ENCODE results near the gene CUL3. TPM values are rescaled to one million over a fixed set of nuclear protein-coding genes. Genes with fewer than 3 reads are reported as not detected.
"Not testable (repeated sequence)": the region's sequence is repeated elsewhere in the genome, so short reads cannot be mapped to it uniquely, and the experiment has no call there.

The CUL3 gene
- total and polyA plus RNA-seq, 5 donors: 61.2 to 72.4 (median 65.3) TPM

DNA sequence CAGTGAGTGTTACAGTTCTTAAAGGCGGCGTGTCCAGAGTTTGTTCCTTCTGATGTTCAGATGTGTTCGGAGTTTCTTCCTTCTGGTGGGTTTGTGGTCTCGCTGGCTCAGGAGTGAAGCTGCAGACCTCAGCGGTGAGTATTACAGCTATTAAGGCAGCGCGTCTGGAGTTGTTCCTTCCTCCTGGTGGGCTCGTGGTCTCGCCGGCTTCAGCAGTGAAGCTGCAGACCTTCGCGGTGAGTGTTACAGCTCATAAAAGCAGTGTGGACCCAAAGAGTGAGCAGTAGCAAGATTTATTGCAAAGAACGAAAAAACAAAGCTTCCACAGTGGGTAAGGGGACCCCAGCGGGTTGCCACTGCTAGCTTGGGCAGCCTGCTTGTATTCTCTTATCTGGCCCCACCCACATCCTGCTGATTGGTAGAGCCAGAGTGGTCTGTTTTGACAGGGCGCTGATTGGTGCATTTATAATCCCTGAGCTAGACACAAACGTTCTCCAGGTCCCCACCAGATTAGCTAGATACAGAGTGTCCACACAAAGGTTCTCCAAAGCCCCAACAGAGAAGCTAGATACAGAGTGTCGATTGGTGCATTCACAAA lies 17.7 kb upstream of the CUL3 start:
- H3K27me3 ChIP-seq (ENCODE audit: control insufficient read depth, insufficient read depth); ATAC-seq; DNase-seq; H3K4me1 ChIP-seq (ENCODE audit: control insufficient read depth, insufficient read depth, low read length); intact Hi-C loops (cut with DNase I); H3K9me3 ChIP-seq (ENCODE audit: control insufficient read depth, low read length); H3K4me3 ChIP-seq (ENCODE audit: low read length); H3K27ac ChIP-seq (ENCODE audit: low read length): not testable (repeated sequence)
- 81% methylated on average over 17 of the region's 17 CpGs for WGBS

DNA sequence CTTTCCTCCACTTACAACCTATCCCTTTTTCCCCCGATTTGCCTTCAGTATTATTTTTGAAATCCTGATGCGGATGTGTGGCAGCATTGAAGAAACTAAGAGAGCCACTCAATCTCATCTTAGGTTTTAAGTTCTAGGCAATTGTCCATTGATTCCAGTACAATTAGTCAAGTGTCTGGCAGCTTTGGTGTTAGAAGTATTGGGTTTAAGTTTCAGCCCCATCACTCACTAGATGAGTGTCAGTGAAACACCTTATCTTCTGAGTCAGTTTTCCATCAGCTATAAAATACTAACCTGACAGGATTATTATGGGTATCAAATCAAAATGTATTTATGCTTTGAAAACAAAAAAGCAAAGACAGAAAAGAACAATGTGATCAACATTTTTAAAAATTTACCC lies 16.8 kb upstream of the CUL3 start:
- H3K9me3 ChIP-seq (ENCODE audit: control insufficient read depth, low read length): no peaks in the 10 kb centered on the region
- WGBS: 84% methylated on average over 2 of the region's 2 CpGs
- intact Hi-C loops (cut with DNase I): no loop called here
- no peaks in the 10 kb centered on the region for H3K27me3 ChIP-seq (ENCODE audit: control insufficient read depth, insufficient read depth)
- DNase-seq: no peak
- no peak for ATAC-seq
- no peak overlapping the region for H3K4me3 ChIP-seq (ENCODE audit: low read length)
- no peak overlapping the region for H3K27ac ChIP-seq (ENCODE audit: low read length)
- H3K4me1 ChIP-seq (ENCODE audit: control insufficient read depth, insufficient read depth, low read length): no peaks in the 10 kb centered on the region

DNA sequence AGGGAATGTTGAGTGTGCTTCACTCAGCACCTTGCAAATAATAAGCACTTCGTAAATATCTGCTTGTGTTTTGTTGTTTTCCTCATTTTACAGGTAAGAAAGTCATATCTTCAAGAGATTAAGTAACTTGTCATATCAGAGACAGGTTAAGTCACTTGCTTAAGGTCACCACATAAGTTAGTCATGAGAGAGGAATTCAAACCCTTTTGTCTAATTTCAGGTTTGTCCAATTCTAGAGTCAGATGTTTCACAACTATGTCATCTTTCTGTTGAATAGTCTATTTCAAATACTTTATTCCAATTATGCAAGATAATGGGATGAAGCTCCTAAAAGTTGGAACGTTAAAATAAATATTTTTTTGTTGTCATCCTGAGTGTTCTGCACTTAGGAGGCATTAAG lies 13.5 kb upstream of the CUL3 start:
- WGBS: 83% methylated on average over 2 of the region's 2 CpGs
- DNase-seq (no peak), ATAC-seq (no peak)
- Histone ChIP-seq H3K4me1 (ENCODE audit: control insufficient read depth, insufficient read depth, low read length) (no peaks in the 10 kb centered on the region), H3K27ac (ENCODE audit: low read length) (no peak overlapping the region), H3K9me3 (ENCODE audit: control insufficient read depth, low read length) (no peaks in the 10 kb centered on the region), H3K27me3 (ENCODE audit: control insufficient read depth, insufficient read depth) (no peaks in the 10 kb centered on the region), H3K4me3 (ENCODE audit: low read length) (no peak overlapping the region)
- intact Hi-C loops (cut with DNase I): no loop called here

DNA sequence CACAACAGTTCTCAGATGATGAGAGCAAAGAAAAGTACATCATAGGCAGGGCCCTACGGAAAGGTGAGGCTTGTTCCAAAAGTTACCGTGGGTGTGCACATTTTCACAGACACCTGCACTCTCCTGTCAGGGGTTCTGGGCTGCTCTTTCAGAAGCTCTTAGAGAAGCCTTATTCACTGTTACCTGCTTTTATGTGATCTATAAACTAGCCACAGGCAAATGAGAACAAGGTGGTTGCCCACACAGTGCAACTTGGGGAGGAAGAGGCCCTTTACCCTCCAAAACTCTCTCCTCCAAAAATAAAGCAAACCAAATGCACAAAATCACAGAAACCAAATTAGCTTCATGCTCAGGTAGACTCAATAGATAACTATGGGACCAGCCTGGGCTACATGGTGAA lies 11.1 kb upstream of the CUL3 start:
- Histone ChIP-seq H3K4me3 (ENCODE audit: low read length) (no peak overlapping the region), H3K4me1 (ENCODE audit: control insufficient read depth, insufficient read depth, low read length) (no peaks in the 10 kb centered on the region), H3K27me3 (ENCODE audit: control insufficient read depth, insufficient read depth) (no peaks in the 10 kb centered on the region), H3K9me3 (ENCODE audit: control insufficient read depth, low read length) (no peaks in the 10 kb centered on the region), H3K27ac (ENCODE audit: low read length) (no peak overlapping the region)
- DNase-seq (no peak), ATAC-seq (no peak)
- 92% methylated on average over 2 of the region's 2 CpGs for WGBS
- intact Hi-C loops (cut with DNase I): no loop called here

DNA sequence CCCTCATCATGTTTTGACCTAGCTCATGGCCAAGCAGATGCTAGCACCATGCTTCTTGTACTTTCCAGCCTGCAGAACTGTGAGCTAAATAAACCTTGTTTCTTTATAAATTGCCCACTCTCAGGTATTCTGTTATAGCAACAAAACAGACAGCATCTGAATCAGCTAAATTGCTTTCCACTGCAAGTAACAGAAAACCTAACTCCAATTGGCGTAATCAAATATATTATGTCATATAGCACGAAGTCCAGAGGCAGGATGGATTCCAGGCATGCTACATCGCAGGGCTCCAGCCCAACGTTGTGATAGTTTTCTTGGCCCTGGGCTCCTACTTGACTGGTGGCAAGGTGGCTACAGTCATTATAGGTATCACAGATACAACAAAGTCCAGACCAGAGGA lies 10.4 kb upstream of the CUL3 start:
- DNase-seq (no peak), ATAC-seq (no peak)
- H3K4me3 ChIP-seq (ENCODE audit: low read length): no peak overlapping the region
- H3K27ac ChIP-seq (ENCODE audit: low read length): no peak overlapping the region
- intact Hi-C loops (cut with DNase I): no loop called here
- no peaks in the 10 kb centered on the region for H3K9me3 ChIP-seq (ENCODE audit: control insufficient read depth, low read length)
- WGBS: 70% methylated on average over 4 of the region's 4 CpGs
- H3K27me3 ChIP-seq (ENCODE audit: control insufficient read depth, insufficient read depth): no peaks in the 10 kb centered on the region
- no peaks in the 10 kb centered on the region for H3K4me1 ChIP-seq (ENCODE audit: control insufficient read depth, insufficient read depth, low read length)

DNA sequence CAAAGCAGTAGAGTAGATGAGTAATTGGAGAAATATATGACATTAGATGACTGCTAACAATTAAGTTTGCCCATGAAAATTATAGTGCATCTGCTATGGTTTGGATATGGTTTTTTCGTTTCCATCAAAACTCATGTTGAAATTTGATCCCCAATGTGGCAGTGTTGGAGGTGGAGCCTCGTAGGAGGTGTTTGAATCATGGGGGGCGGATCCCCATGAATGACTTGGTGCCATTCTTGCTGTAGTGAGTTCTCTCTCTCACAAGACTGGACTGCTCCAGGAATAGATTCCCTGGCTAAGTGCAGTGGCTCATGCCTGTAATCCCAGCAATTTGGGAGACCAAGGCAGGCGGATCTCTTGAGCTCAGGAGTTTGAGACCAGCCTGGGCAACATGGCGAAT lies 9.7 kb upstream of the CUL3 start:
- 81% methylated on average over 5 of the region's 5 CpGs for WGBS
- H3K4me3 ChIP-seq (ENCODE audit: low read length): no peak overlapping the region
- H3K9me3 ChIP-seq (ENCODE audit: control insufficient read depth, low read length): no peaks in the 10 kb centered on the region
- no peaks in the 10 kb centered on the region for H3K27me3 ChIP-seq (ENCODE audit: control insufficient read depth, insufficient read depth)
- H3K4me1 ChIP-seq (ENCODE audit: control insufficient read depth, insufficient read depth, low read length): no peaks in the 10 kb centered on the region
- no peak overlapping the region for H3K27ac ChIP-seq (ENCODE audit: low read length)
- DNase-seq: no peak
- intact Hi-C loops (cut with DNase I): no loop called here
- no peak for ATAC-seq

DNA sequence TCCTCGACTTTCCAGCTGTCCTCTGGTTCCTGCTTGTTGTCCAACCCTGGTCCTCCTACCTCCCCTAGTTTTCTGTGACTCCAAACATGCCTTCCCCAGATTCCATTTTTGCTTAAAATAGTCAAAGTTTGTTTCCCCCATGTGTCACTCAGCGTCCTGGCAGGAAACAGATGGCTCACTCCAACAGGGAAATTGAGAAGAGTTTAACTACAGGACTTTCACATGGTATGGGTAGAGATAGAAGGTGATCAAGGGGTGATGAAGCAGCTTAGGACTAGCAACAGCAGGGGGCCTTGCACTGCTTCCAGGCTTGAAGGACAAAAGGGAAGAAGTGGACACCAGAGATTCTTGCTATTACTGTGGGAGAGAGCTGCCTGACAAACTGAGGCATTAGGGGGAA lies 6.1 kb upstream of the CUL3 start:
- 49% methylated on average over 2 of the region's 2 CpGs for WGBS
- no peak for ATAC-seq

DNA sequence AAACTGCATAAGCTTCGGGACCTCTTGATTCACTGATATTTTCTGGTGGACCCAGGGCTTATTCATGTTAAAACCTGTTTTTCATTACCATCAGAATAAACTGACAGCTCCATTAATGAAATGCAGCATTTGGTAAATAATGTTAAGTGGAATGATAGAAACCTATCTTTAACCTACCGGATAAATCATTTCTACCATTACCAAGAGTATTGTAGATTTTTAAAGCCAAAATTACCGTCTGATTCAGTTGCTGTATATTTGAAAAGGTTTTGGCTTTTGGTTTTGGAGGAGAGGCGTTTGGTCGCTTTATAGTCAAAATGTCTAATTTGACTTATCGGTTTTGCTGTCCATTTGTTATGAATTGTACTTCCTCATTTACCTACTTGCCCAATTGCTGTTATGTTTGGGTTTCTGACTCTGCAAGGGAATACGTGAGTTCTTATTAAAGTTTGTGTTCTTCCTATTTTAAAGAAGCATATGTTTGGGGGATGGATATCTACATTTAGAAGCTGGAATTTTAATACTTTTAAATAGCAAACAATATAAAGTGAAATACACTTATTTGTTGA lies 1.0 kb upstream of the CUL3 start:
- ATAC-seq (no peak), DNase-seq (no peak)
- Histone ChIP-seq H3K9me3 (ENCODE audit: control insufficient read depth, low read length) (no peaks in the 10 kb centered on the region), H3K4me3 (ENCODE audit: low read length) (peak overlapping the region; percentile 66), H3K27ac (ENCODE audit: low read length) (peak overlapping the region; percentile 44), H3K4me1 (ENCODE audit: control insufficient read depth, insufficient read depth, low read length) (no peaks in the 10 kb centered on the region), H3K27me3 (ENCODE audit: control insufficient read depth, insufficient read depth) (no peaks in the 10 kb centered on the region)
- 18% methylated on average over 7 of the region's 7 CpGs for WGBS
- intact Hi-C loops (cut with DNase I): no loop called here

More for the DNA sequence above, 6.1 kb upstream of the CUL3 start:
- Histone ChIP-seq H3K27ac (ENCODE audit: low read length) (no peak overlapping the region), H3K4me1 (ENCODE audit: control insufficient read depth, insufficient read depth, low read length) (no peaks in the 10 kb centered on the region), H3K27me3 (ENCODE audit: control insufficient read depth, insufficient read depth) (no peaks in the 10 kb centered on the region), H3K4me3 (ENCODE audit: low read length) (no peak overlapping the region), H3K9me3 (ENCODE audit: control insufficient read depth, low read length) (no peaks in the 10 kb centered on the region)
- DNase-seq: no peak
- intact Hi-C loops (cut with DNase I): no loop called here

DNA sequence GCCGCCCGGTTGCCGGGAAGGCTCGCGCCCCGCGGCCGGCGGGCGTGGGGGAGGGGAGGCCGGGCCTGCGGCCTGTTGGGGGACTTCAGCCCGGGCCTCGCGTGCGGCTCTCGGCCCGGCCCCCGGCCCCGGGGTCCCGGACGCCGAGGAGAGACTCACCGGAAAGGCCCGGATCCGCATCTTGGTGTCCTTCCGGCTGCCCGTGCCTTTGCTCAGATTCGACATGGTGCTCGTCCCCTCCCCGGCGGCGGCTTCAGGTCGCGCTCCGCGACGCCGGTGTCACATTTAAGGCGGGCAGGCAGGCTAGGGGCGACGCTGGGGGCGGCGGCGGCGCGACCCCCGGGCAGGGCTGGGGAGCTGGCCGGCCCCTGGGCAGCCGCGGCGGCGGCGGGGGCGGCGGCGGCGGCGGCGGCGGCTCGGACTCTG lies 365 bp downstream of the CUL3 start:
- Histone ChIP-seq H3K4me1 (ENCODE audit: control insufficient read depth, insufficient read depth, low read length) (peaks cover 6% of the 10 kb centered on the region), H3K9me3 (ENCODE audit: control insufficient read depth, low read length) (no peaks in the 10 kb centered on the region), H3K4me3 (ENCODE audit: low read length) (peak overlapping the region; percentile 92), H3K27ac (ENCODE audit: low read length) (peak overlapping the region; percentile 69), H3K27me3 (ENCODE audit: control insufficient read depth, insufficient read depth) (no peaks in the 10 kb centered on the region)
- ATAC-seq (peak in 1 of 2 donors; percentile 0), DNase-seq (peak in 2 of 3 donors; percentile 59 to 84)
- under 1% methylated on average over 61 of the region's 62 CpGs for WGBS
- intact Hi-C loops (cut with DNase I): no loop called here

DNA sequence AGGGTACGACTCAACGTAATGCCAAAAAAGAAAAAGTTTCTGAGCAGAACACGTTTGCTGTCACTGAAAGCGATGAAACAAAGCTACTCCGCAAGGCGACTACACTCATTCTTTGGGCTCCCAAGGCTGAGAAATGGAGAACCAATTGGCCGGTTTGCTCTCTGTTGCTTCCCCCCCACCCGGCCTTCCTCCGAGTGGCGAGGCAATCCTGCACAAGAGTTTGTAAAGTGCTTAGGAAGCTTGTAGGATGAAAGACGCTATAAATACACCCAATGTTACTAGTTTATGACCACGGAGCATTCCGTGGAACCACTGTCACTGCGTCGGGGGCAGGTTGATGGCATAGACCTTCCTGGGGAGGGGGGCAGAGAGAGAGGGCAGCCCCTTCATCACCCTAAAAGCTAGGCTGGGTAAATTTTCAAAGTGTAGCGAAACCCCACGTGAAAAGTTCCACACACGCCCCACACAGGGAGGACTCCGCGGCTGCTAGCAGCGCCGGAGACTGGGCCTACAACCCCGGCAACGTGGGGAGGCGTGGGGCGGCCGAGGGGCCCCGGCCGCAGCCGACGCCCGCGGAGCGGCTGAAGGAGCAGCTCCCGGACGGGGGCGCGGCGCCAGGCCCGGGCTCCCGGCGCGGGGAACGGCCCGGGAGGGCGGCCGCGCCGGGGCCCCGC lies 915 bp downstream of the CUL3 start:
- intact Hi-C loops (cut with DNase I): no loop called here
- DNase-seq (peak; percentile 24 to 72 (median 57)), ATAC-seq (no peak)
- H3K4me1 ChIP-seq (ENCODE audit: control insufficient read depth, insufficient read depth, low read length): peaks cover 8% of the 10 kb centered on the region
- H3K27me3 ChIP-seq (ENCODE audit: control insufficient read depth, insufficient read depth): no peaks in the 10 kb centered on the region
- no peaks in the 10 kb centered on the region for H3K9me3 ChIP-seq (ENCODE audit: control insufficient read depth, low read length)
- under 1% methylated on average over 50 of the region's 50 CpGs for WGBS
- H3K27ac ChIP-seq (ENCODE audit: low read length): no peak overlapping the region
- peak overlapping the region; percentile 92 for H3K4me3 ChIP-seq (ENCODE audit: low read length)

DNA sequence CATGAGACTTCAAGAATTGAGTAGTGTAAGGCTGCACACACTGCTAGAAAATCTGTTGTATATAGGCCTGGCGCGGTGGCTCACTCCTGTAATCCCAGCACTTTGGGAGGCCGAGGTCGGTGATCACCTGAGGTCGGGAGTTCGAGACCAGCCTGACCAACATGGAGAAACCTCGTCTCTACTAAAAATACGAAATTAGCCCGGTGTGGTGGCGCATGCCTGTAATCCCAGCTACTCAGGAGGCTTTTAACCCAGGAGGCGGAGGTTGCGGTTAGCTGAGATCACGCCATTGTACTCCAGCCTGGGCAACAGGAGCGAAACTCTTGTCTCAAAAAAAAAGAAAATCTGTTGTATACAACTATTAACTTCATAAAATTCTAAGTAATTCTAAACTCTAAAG lies 2.1 kb downstream of the CUL3 start:
- H3K9me3 ChIP-seq (ENCODE audit: control insufficient read depth, low read length); ATAC-seq; H3K27me3 ChIP-seq (ENCODE audit: control insufficient read depth, insufficient read depth); DNase-seq; intact Hi-C loops (cut with DNase I); H3K27ac ChIP-seq (ENCODE audit: low read length); H3K4me1 ChIP-seq (ENCODE audit: control insufficient read depth, insufficient read depth, low read length): not testable (repeated sequence)
- 95% methylated on average over 14 of the region's 14 CpGs for WGBS
- peak overlapping the region; percentile 92 for H3K4me3 ChIP-seq (ENCODE audit: low read length)
